OCI-LY1 (cell line): ENCODE data around the gene PSMA6.
"Not testable (repeated sequence)": the region's sequence is repeated elsewhere in the genome, so short reads cannot be mapped to it uniquely, and the experiment has no call there.

Experiments
- H2AFZ ChIP-seq: fragments of 200-600 bp; sonication (generic), shearing (Covaris generic); 2 replicates; pipeline ENCODE4 v1.6.0; 2014; ENCODE audit warnings: antibody characterized with exemption, mild to moderate bottlenecking, low read length
- H3F3A ChIP-seq: fragments of 200-600 bp; sonication (generic), shearing (Covaris generic); 2 replicates; pipeline ENCODE4 v1.6.0; 2014; ENCODE audit warnings: mild to moderate bottlenecking, antibody characterized with exemption, low read length, moderate library complexity; ENCODE audit not compliant: insufficient read depth
- H3K27ac ChIP-seq: fragments of 200-600 bp; sonication (generic); 2 replicates; pipeline ENCODE4 v1.5.1; 2014; ENCODE audit warnings: low read length, mixed run types, mild to moderate bottlenecking, low read depth; ENCODE audit not compliant: poor library complexity, severe bottlenecking
- H3K27me3 ChIP-seq: fragments of 200-600 bp; sonication (generic); 2 replicates; pipeline ENCODE4 v1.6.0; 2014; ENCODE audit warnings: antibody characterized with exemption, mild to moderate bottlenecking, low read length, moderate library complexity; ENCODE audit not compliant: insufficient read depth
- H3K36me3 ChIP-seq: fragments of 200-600 bp; sonication (generic); 2 replicates; pipeline ENCODE4 v1.6.1; 2014; ENCODE audit warnings: mild to moderate bottlenecking, antibody characterized with exemption, low read length, moderate library complexity, mixed read lengths; ENCODE audit not compliant: insufficient read depth
- H3K4me1 ChIP-seq: fragments of 200-600 bp; sonication (generic); 2 replicates; pipeline ENCODE4 v1.5.1; 2014; ENCODE audit warnings: mild to moderate bottlenecking, low read length, moderate library complexity; ENCODE audit not compliant: insufficient read depth, severe bottlenecking
- H3K4me2 ChIP-seq: fragments of 200-600 bp; sonication (generic), shearing (Covaris generic); 2 replicates; pipeline ENCODE4 v1.6.1; 2014; ENCODE audit warnings: low read length
- H3K4me3 ChIP-seq: fragments of 200-600 bp; sonication (generic); 2 replicates; pipeline ENCODE4 v1.5.1; 2014; ENCODE audit warnings: low read length, low read depth, mild to moderate bottlenecking, mixed read lengths; ENCODE audit not compliant: poor library complexity, severe bottlenecking
- H3K79me2 ChIP-seq: fragments of 200-600 bp; shearing (Covaris generic); 2 replicates; pipeline ENCODE4 v1.6.1; 2016; ENCODE audit warnings: mixed run types, low read length, mixed read lengths; ENCODE audit not compliant: insufficient read depth
- H3K9ac ChIP-seq: fragments of 200-600 bp; sonication (generic), shearing (Covaris generic); 2 replicates; pipeline ENCODE4 v1.6.1; 2014; ENCODE audit warnings: mild to moderate bottlenecking, low read length, mixed read lengths
- H3K9me2 ChIP-seq: fragments of 200-600 bp; sonication (generic), shearing (Covaris generic); 2 replicates; pipeline ENCODE4 v1.6.1; 2014; ENCODE audit warnings: low read depth, mild to moderate bottlenecking, low read length, mixed read lengths
- H3K9me3 ChIP-seq: fragments of 200-600 bp; shearing (Covaris generic); 2 replicates; pipeline ENCODE4 v1.6.1; 2014; ENCODE audit warnings: low read length, mixed read lengths
- H4K20me1 ChIP-seq: fragments of 200-600 bp; sonication (generic), shearing (Covaris generic); 2 replicates; pipeline ENCODE4 v1.6.0; 2016; ENCODE audit warnings: mild to moderate bottlenecking, low read length; ENCODE audit not compliant: insufficient read depth
- EZH2 ChIP-seq: fragments of 200-600 bp; sonication (generic), shearing (Covaris generic); IDR thresholded peaks from 2 replicates; pipeline ENCODE4 v1.8.0; 2017; ENCODE audit warnings: borderline replicate concordance, mixed run types, mild to moderate bottlenecking, antibody characterized with exemption, low read length, moderate library complexity, mixed read lengths
- TF ChIP-seq, protein P1 (sequence below): fragments of 200-600 bp; sonication (generic), shearing (Covaris generic); IDR thresholded peaks from 2 replicates; pipeline ENCODE4 v1.5.1; 2017; ENCODE audit warnings: mild to moderate bottlenecking, antibody characterized with exemption, low read length, moderate library complexity, mixed read lengths

Gene PSMA6

GRCh38 chr14:35344107-35344807 lies 52.1 kb downstream of the PSMA6 start:
- H3K27me3 ChIP-seq: 0 out of 2 replicates have a peak, but pooled peaks cover 6% of the 10 kb centered on the region
- H3K79me2 ChIP-seq: no peaks in the 10 kb centered on the region
- no peak overlapping the region for H3K4me2 ChIP-seq
- no peaks in the 10 kb centered on the region for H3K9me3 ChIP-seq
- TF ChIP-seq EZH2: no peak
- TF ChIP-seq, protein P1, sequence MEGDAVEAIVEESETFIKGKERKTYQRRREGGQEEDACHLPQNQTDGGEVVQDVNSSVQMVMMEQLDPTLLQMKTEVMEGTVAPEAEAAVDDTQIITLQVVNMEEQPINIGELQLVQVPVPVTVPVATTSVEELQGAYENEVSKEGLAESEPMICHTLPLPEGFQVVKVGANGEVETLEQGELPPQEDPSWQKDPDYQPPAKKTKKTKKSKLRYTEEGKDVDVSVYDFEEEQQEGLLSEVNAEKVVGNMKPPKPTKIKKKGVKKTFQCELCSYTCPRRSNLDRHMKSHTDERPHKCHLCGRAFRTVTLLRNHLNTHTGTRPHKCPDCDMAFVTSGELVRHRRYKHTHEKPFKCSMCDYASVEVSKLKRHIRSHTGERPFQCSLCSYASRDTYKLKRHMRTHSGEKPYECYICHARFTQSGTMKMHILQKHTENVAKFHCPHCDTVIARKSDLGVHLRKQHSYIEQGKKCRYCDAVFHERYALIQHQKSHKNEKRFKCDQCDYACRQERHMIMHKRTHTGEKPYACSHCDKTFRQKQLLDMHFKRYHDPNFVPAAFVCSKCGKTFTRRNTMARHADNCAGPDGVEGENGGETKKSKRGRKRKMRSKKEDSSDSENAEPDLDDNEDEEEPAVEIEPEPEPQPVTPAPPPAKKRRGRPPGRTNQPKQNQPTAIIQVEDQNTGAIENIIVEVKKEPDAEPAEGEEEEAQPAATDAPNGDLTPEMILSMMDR: no peak
- no peaks in the 10 kb centered on the region for H3K36me3 ChIP-seq
- peaks cover 11% of the 10 kb centered on the region for H3K4me1 ChIP-seq
- H3K9ac ChIP-seq: no peak overlapping the region
- no peaks in the 10 kb centered on the region for H3F3A ChIP-seq
- no peak overlapping the region for H3K4me3 ChIP-seq
- no peak overlapping the region for H3K27ac ChIP-seq
- H2AFZ ChIP-seq: no peak overlapping the region
- H4K20me1 ChIP-seq: no peaks in the 10 kb centered on the region
- H3K9me2 ChIP-seq: no peaks in the 10 kb centered on the region

GRCh38 chr14:35346738-35347322 lies 54.6 kb downstream of the PSMA6 start:
- H3K4me2 ChIP-seq: no peak overlapping the region
- H3K36me3 ChIP-seq: no peaks in the 10 kb centered on the region
- no peaks in the 10 kb centered on the region for H3K79me2 ChIP-seq
- 0 out of 2 replicates have a peak, but pooled peaks cover 6% of the 10 kb centered on the region for H3K27me3 ChIP-seq
- H4K20me1 ChIP-seq: no peaks in the 10 kb centered on the region
- H3K27ac ChIP-seq: no peak overlapping the region
- no peaks in the 10 kb centered on the region for H3K9me3 ChIP-seq
- TF ChIP-seq, protein P1: no peak
- TF ChIP-seq EZH2: no peak
- H3K4me3 ChIP-seq: no peak overlapping the region
- H3K9me2 ChIP-seq: no peaks in the 10 kb centered on the region
- H3F3A ChIP-seq: no peaks in the 10 kb centered on the region
- H3K9ac ChIP-seq: no peak overlapping the region
- no peak overlapping the region for H2AFZ ChIP-seq
- H3K4me1 ChIP-seq: no peaks in the 10 kb centered on the region

- Histone ChIP-seq H2AFZ (no peak overlapping the region), H3K27me3 (0 out of 2 replicates have a peak, but pooled peaks cover 6% of the 10 kb centered on the region), H3K4me1 (no peaks in the 10 kb centered on the region), H3K36me3 (no peaks in the 10 kb centered on the region), H3K27ac (no peak overlapping the region), H4K20me1 (no peaks in the 10 kb centered on the region), H3F3A (no peaks in the 10 kb centered on the region), H3K4me3 (no peak overlapping the region), H3K79me2 (no peaks in the 10 kb centered on the region), H3K9me2 (no peaks in the 10 kb centered on the region), H3K9me3 (no peaks in the 10 kb centered on the region), H3K4me2 (no peak overlapping the region), H3K9ac (no peak overlapping the region)
- TF ChIP-seq, protein P1: no peak
- no peak for TF ChIP-seq EZH2
These were observed 55.3 kb downstream of the PSMA6 start for GRCh38 chr14:35347323-35348043.

- not testable (repeated sequence) for H3K9ac ChIP-seq, H3K4me2 ChIP-seq, H3K27me3 ChIP-seq, H3K36me3 ChIP-seq, H3K4me3 ChIP-seq, H3K79me2 ChIP-seq, H3K9me3 ChIP-seq, H3K9me2 ChIP-seq, H3F3A ChIP-seq, H3K27ac ChIP-seq, H2AFZ ChIP-seq, H4K20me1 ChIP-seq, H3K4me1 ChIP-seq
These were observed 55.8 kb downstream of the PSMA6 start for GRCh38 chr14:35348044-35348380.
